Measurements from ENCODE around the gene ATG7. TPM values are rescaled to one million over a fixed set of nuclear protein-coding genes. Genes with fewer than 3 reads are reported as not detected.

Gene ATG7
- total RNA-seq, 2 experiments from 2014 or later: 31.0 to 33.1 TPM

DNA sequence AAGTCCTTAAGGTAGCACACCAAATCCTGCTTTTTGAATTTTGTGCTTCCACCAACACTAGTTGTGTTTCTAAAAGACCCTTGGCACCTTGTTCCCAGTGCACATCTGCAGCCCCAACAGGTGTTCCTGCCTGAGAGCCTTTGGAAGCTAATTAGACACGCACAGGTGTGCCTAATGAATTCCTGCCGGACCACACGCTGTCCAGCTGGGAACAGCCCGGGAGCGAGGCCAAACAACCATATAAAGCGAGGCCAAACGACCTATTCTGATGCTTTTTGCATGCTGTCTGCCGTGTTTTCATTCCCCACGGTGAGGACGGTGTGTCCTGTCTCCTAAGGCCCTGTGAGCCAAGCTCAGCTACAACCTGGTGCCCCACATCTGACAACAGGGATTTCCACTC is 99.5 kb downstream of the ATG7 start:
- ChIA-PET POLR2A (no interaction called here), CTCF (interaction anchor here (1.0 kb wide), 1 partner anchor 280 kb away, joined by 5 read pairs; no protein-coding TSS in a partner anchor)
- H3K4me3 Mint-ChIP-seq: no peak overlapping the region
- intact Hi-C loops (cut with micrococcal nuclease): no loop called here
- H3K4me1 Mint-ChIP-seq (ENCODE audit: low read depth): no peaks in the 10 kb centered on the region
- H3K9me3 Mint-ChIP-seq: no peaks in the 10 kb centered on the region
- DNase-seq (no peak), ATAC-seq (no peak)
- H3K27ac Mint-ChIP-seq: no peak overlapping the region
- TF ChIP-seq CTCF (IDR thresholded peaks at IDR 0.05): no peak
- no peaks in the 10 kb centered on the region for H3K27me3 Mint-ChIP-seq
- H3K36me3 Mint-ChIP-seq (ENCODE audit: low read depth): peaks cover 8% of the 10 kb centered on the region

- intact Hi-C loops (cut with micrococcal nuclease): no loop called here
These were observed 101.0 kb downstream of the ATG7 start for GRCh38 chr3:11373235-11373634.

DNA sequence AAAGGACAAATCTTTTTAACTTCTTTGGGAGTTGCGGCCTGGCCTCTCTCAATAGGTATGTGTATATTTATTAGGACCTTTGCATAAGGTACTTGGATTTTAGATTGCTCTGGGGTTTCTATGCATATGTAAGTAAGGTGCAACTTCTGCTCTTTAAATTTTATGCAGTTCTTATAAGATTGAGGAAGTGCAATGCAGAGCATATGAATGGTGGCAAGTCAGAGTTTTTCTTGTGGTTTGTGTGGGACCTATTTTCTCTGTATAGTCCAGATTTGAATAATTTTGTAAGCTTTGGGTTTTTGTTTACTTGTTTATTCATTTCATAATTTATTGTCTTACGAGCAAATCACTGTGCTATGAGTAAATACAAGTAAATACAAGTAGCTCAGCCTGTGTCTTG is 101.5 kb downstream of the ATG7 start:
- DNase-seq (no peak), ATAC-seq (no peak)
- no peak for TF ChIP-seq CTCF (IDR thresholded peaks at IDR 0.05)
- intact Hi-C loops (cut with micrococcal nuclease): no loop called here
- no peak overlapping the region for H3K27ac Mint-ChIP-seq
- H3K4me1 Mint-ChIP-seq (ENCODE audit: low read depth): no peaks in the 10 kb centered on the region
- ChIA-PET CTCF (no interaction called here), POLR2A (no interaction called here)
- no peaks in the 10 kb centered on the region for H3K27me3 Mint-ChIP-seq
- H3K4me3 Mint-ChIP-seq: no peak overlapping the region
- H3K9me3 Mint-ChIP-seq: no peaks in the 10 kb centered on the region
- H3K36me3 Mint-ChIP-seq (ENCODE audit: low read depth): peaks cover 5% of the 10 kb centered on the region

More at GRCh38 chr3:11373235-11373634, 101.0 kb downstream of the ATG7 start:
- CTCF ChIA-PET: no interaction called here
- DNase-seq (no peak), ATAC-seq (no peak)
- peaks cover 5% of the 10 kb centered on the region for H3K36me3 Mint-ChIP-seq (ENCODE audit: low read depth)
- no peak overlapping the region for H3K27ac Mint-ChIP-seq
- POLR2A ChIA-PET: no interaction called here
- no peaks in the 10 kb centered on the region for H3K4me1 Mint-ChIP-seq (ENCODE audit: low read depth)
- H3K9me3 Mint-ChIP-seq: no peaks in the 10 kb centered on the region
- TF ChIP-seq CTCF (IDR thresholded peaks at IDR 0.05): no peak
- no peak overlapping the region for H3K4me3 Mint-ChIP-seq
- no peaks in the 10 kb centered on the region for H3K27me3 Mint-ChIP-seq

DNA sequence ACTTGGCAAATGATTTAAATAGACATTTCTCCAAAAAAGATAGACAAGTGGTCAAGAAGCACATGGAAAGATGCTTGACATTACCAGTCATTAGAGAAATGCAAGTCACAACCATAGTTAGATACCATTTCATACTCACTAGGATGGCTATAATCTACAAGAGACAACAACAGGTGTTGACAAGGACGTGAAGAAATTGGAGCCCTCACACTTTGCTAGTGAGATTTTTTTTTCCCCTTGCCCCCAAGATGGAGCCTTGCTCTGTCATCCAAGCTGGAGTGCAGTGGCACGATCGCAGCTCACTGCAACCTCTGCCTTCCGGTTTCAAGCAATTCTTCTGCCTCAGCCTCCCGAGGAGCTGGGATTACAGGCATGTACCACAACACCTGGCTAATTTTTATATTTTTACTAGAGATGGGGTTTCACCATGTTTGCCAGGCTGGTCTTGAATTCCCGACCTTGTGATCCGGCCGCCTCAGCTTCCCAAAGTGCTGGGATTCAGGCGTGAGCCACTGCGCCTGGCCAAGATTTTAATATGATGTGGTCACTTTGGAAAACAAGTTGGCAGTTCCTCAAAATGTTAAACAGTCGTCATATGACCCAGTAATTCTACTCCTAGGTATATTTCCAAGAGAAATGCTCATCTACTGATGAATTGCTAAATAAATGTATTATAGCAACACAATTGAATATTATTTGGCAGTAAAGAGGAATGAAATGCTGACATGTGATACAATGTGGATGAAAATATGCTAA is 103.3 kb downstream of the ATG7 start:
- Mint-ChIP-seq H3K9me3 (no peaks in the 10 kb centered on the region), H3K4me3 (no peak overlapping the region), H3K4me1 (ENCODE audit: low read depth) (no peaks in the 10 kb centered on the region), H3K36me3 (ENCODE audit: low read depth) (peaks cover 9% of the 10 kb centered on the region), H3K27me3 (no peaks in the 10 kb centered on the region), H3K27ac (no peak overlapping the region)
- TF ChIP-seq CTCF (IDR thresholded peaks at IDR 0.05): no peak
- ATAC-seq (no peak), DNase-seq (no peak)
- ChIA-PET CTCF (no interaction called here), POLR2A (no interaction called here)
- intact Hi-C loops (cut with micrococcal nuclease): loop anchor here (5.0 kb wide), 1 partner anchor 277 kb away; no protein-coding TSS in a partner anchor

GRCh38 chr3:11377719-11378118 is 105.5 kb downstream of the ATG7 start:
- H3K9me3 Mint-ChIP-seq: no peaks in the 10 kb centered on the region
- H3K27ac Mint-ChIP-seq: no peak overlapping the region
- POLR2A ChIA-PET: no interaction called here
- H3K36me3 Mint-ChIP-seq (ENCODE audit: low read depth): peaks cover 8% of the 10 kb centered on the region
- no peaks in the 10 kb centered on the region for H3K4me1 Mint-ChIP-seq (ENCODE audit: low read depth)
- no peaks in the 10 kb centered on the region for H3K27me3 Mint-ChIP-seq
- DNase-seq (no peak), ATAC-seq (no peak)
- no peak overlapping the region for H3K4me3 Mint-ChIP-seq
- CTCF ChIA-PET: no interaction called here
- TF ChIP-seq CTCF (IDR thresholded peaks at IDR 0.05): no peak
- intact Hi-C loops (cut with micrococcal nuclease): loop anchor here (5.0 kb wide), 1 partner anchor 275 kb away; no protein-coding TSS in a partner anchor
